ENCODE results near the gene MRPL24. TPM values are rescaled to one million over a fixed set of nuclear protein-coding genes. Genes with fewer than 3 reads are reported as not detected.
A peak's percentile ranks its signal among the peaks of the same experiment; 100 is the strongest.

MRPL24 gene
- total and polyA plus RNA-seq, 4 donors: 26.7 to 120 (median 79.5) TPM

GRCh38 chr1:156691191-156691590 lies 49.7 kb downstream of the MRPL24 start:
- DNase-seq: no peak
- Histone ChIP-seq H3K36me3 (ENCODE audit: control insufficient read depth in 4 of 4, insufficient read depth in 4 of 4, low read length in 4 of 4) (no peaks in the 10 kb centered on the region), H3K9me3 (ENCODE audit: control insufficient read depth in 4 of 4, insufficient read depth in 3 of 4, low read length in 3 of 4) (no peaks in the 10 kb centered on the region), H3K27me3 (ENCODE audit: control insufficient read depth in 3 of 3, insufficient read depth in 3 of 3, low read length in 2 of 3) (no peaks in the 10 kb centered on the region), H3K4me3 (no peak overlapping the region), H3K9ac (ENCODE audit: insufficient read depth in 1 of 2, low read length in 2 of 2) (no peak overlapping the region), H3K4me1 (ENCODE audit: control insufficient read depth in 5 of 5, insufficient read depth in 5 of 5, low read length in 5 of 5) (peaks cover 0 to 50% (median 7%) of the 10 kb centered on the region in 5 donors), H3K27ac (ENCODE audit: low read depth in 1 of 2, low read length in 1 of 2) (no peak overlapping the region)
- ATAC-seq (ENCODE audit: insufficient read depth, low FRiP score): no peak
- 58 to 64% methylated on average over 10 of the region's 10 CpGs for WGBS, 2 donors
- TF ChIP-seq CTCF (IDR thresholded peaks at IDR 0.05; ENCODE audit: control extremely low read depth, extremely low read depth): no peak

GRCh38 chr1:156690675-156691036 lies 50.2 kb downstream of the MRPL24 start:
- H3K4me3 ChIP-seq: no peak overlapping the region
- TF ChIP-seq CTCF (IDR thresholded peaks at IDR 0.05; ENCODE audit: control extremely low read depth, extremely low read depth): no peak
- no peaks in the 10 kb centered on the region for H3K27me3 ChIP-seq (ENCODE audit: control insufficient read depth in 3 of 3, insufficient read depth in 3 of 3, low read length in 2 of 3)
- H3K36me3 ChIP-seq (ENCODE audit: control insufficient read depth in 4 of 4, insufficient read depth in 4 of 4, low read length in 4 of 4): no peaks in the 10 kb centered on the region
- no peak overlapping the region for H3K27ac ChIP-seq (ENCODE audit: low read depth in 1 of 2, low read length in 1 of 2)
- H3K9ac ChIP-seq (ENCODE audit: insufficient read depth in 1 of 2, low read length in 2 of 2): peak overlapping the region in 1 of 2 donors; percentile 28
- 52 to 65% methylated on average over 8 of the region's 8 CpGs for WGBS, 2 donors
- no peak for DNase-seq
- H3K9me3 ChIP-seq (ENCODE audit: control insufficient read depth in 4 of 4, insufficient read depth in 3 of 4, low read length in 3 of 4): no peaks in the 10 kb centered on the region
- H3K4me1 ChIP-seq (ENCODE audit: control insufficient read depth in 5 of 5, insufficient read depth in 5 of 5, low read length in 5 of 5): peaks cover 0 to 50% (median 7%) of the 10 kb centered on the region in 5 donors
- ATAC-seq (ENCODE audit: insufficient read depth, low FRiP score): no peak

GRCh38 chr1:156689953-156690674 lies 50.8 kb downstream of the MRPL24 start:
- Histone ChIP-seq H3K27me3 (ENCODE audit: control insufficient read depth in 3 of 3, insufficient read depth in 3 of 3, low read length in 2 of 3) (no peaks in the 10 kb centered on the region), H3K9me3 (ENCODE audit: control insufficient read depth in 4 of 4, insufficient read depth in 3 of 4, low read length in 3 of 4) (no peaks in the 10 kb centered on the region), H3K9ac (ENCODE audit: insufficient read depth in 1 of 2, low read length in 2 of 2) (peak overlapping the region; percentile 28 to 82), H3K27ac (ENCODE audit: low read depth in 1 of 2, low read length in 1 of 2) (no peak overlapping the region), H3K4me1 (ENCODE audit: control insufficient read depth in 5 of 5, insufficient read depth in 5 of 5, low read length in 5 of 5) (peaks cover 0 to 50% (median 7%) of the 10 kb centered on the region in 5 donors), H3K4me3 (no peak overlapping the region), H3K36me3 (ENCODE audit: control insufficient read depth in 4 of 4, insufficient read depth in 4 of 4, low read length in 4 of 4) (no peaks in the 10 kb centered on the region)
- TF ChIP-seq CTCF (IDR thresholded peaks at IDR 0.05; ENCODE audit: control extremely low read depth, extremely low read depth): no peak
- ATAC-seq (ENCODE audit: insufficient read depth, low FRiP score): no peak
- DNase-seq: peak; percentile 80 to 86 (median 84)
- 20 to 27% methylated on average over 10 of the region's 10 CpGs for WGBS, 2 donors
